ENCODE measurements around the gene ATP2C2. TPM values are rescaled to one million over a fixed set of nuclear protein-coding genes. Genes with fewer than 3 reads are reported as not detected.

Gene ATP2C2
- total and polyA plus RNA-seq, 2 experiments from 2014 or later = 2.1 TPM

GRCh38 chr16:84476401-84476800 lies 108.1 kb downstream of the ATP2C2 start (continued):
- no peak for TF ChIP-seq ZNF462 (CRISPR knock-in tag; IDR thresholded peaks at IDR 0.05)
- no peak for TF ChIP-seq REST (IDR thresholded peaks at IDR 0.05; ENCODE audit: unreplicated experiment)
- no peak for TF ChIP-seq JUNB (IDR thresholded peaks at IDR 0.05; ENCODE audit: unreplicated experiment)
- TF ChIP-seq ZNF114 (CRISPR knock-in tag; IDR thresholded peaks at IDR 0.05) = no peak
- no peak for TF ChIP-seq ZNF331 (CRISPR knock-in tag; IDR thresholded peaks at IDR 0.05; ENCODE audit: low read depth)
- no peak for TF ChIP-seq CREB1 (CRISPR knock-in tag; IDR thresholded peaks at IDR 0.05; ENCODE audit: low read depth)
- TF ChIP-seq STAT1 (IDR thresholded peaks at IDR 0.05; ENCODE audit: unreplicated experiment) = no peak
- no peak for TF ChIP-seq NANOG (IDR thresholded peaks at IDR 0.05; ENCODE audit: borderline replicate concordance)
